ENCODE data around the gene CCDC74B. TPM values are rescaled to one million over a fixed set of nuclear protein-coding genes. Genes with fewer than 3 reads are reported as not detected.
A peak's percentile ranks its signal among the peaks of the same experiment; 100 is the strongest.
"Not testable (repeated sequence)": the region's sequence is repeated elsewhere in the genome, so short reads cannot be mapped to it uniquely, and the experiment has no call there.

The CCDC74B gene
- total RNA-seq, 6 donors from 2014 or later = 0.40 to 20.5 (median 9.5) TPM

DNA sequence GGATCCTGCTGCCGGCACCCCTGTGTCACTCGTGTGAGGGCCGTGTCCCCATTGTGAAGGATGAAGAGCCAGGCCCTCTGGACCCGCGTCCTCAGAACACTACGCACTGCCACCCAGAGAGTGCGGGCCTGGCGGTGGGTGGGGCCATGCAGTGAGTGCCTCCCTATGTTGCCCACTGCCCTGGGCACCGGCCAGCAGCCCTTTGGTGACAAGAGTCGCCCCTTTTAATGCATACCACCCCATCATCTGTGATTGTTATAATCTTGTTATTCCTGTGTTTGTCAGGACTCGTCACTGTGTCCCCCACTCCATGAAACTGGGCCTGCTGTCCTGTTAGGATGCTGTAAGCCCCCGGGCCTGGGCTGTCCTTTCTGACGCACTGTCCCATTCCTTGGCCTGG is 6.6 kb downstream of the CCDC74B start:
- H3K36me3 ChIP-seq; ATAC-seq (ENCODE audit: low FRiP score in 2 of 2); H3K4me3 ChIP-seq; H3K27me3 ChIP-seq; H3K9me3 ChIP-seq; H3K4me1 ChIP-seq; H3K27ac ChIP-seq; DNase-seq: not testable (repeated sequence)
- WGBS, 2 donors = 84 to 85% methylated on average over 2 of the region's 13 CpGs

DNA sequence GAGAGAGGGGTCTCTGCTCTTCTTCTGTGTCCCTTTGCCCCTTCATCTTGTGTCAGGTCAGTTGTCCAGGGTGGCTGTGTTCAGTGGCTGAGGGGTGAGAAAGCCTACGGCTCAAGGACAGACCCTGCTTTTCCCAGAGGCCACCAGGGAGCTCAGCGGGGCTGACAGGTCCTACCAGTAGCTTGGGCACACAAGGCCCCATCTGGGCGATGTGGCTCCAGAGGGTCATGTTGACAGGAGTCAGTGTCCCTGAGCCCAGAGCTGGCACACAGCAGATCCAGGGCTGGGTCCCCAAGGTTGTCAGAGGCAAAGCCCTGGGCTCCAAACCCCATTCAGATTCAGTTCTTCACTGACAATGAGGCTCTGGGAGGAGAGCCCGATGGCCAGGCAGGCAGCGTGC is 7.8 kb downstream of the CCDC74B start:
- not testable (repeated sequence) for H3K36me3 ChIP-seq; H3K27me3 ChIP-seq; H3K9me3 ChIP-seq; DNase-seq; H3K4me1 ChIP-seq; H3K4me3 ChIP-seq; ATAC-seq (ENCODE audit: low FRiP score in 2 of 2); H3K27ac ChIP-seq
- WGBS, 2 donors = 75 to 80% methylated on average over 1 to 3 of the region's 5 CpGs

DNA sequence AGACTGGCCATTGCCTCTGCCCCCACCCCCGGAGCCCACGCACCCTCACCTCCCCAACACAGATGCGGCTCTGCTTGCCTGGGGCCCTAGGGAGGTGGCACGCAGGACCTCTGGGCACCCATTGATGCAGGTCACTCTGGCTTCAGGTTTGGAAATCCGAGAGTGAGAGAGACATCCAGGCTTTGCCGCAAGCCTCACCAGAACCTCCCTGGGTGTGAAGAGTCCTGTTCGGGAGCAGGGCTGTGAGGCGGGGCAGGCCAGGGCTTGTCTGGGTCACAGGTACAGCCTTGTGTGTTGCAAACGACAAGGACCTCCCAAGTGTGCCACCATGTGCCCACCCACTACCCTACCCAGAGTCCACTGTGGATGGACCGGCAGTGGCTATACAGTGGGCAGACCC is 8.4 kb downstream of the CCDC74B start:
- not testable (repeated sequence) for H3K27ac ChIP-seq; ATAC-seq (ENCODE audit: low FRiP score in 2 of 2); H3K4me1 ChIP-seq; H3K36me3 ChIP-seq; H3K27me3 ChIP-seq; H3K9me3 ChIP-seq; H3K4me3 ChIP-seq
- DNase-seq = peak in 1 of 2 donors; percentile 40
- 90% methylated on average over 3 of the region's 10 CpGs; no CpG with 5 or more reads in 1 of the 2 donors for WGBS, 2 donors

DNA sequence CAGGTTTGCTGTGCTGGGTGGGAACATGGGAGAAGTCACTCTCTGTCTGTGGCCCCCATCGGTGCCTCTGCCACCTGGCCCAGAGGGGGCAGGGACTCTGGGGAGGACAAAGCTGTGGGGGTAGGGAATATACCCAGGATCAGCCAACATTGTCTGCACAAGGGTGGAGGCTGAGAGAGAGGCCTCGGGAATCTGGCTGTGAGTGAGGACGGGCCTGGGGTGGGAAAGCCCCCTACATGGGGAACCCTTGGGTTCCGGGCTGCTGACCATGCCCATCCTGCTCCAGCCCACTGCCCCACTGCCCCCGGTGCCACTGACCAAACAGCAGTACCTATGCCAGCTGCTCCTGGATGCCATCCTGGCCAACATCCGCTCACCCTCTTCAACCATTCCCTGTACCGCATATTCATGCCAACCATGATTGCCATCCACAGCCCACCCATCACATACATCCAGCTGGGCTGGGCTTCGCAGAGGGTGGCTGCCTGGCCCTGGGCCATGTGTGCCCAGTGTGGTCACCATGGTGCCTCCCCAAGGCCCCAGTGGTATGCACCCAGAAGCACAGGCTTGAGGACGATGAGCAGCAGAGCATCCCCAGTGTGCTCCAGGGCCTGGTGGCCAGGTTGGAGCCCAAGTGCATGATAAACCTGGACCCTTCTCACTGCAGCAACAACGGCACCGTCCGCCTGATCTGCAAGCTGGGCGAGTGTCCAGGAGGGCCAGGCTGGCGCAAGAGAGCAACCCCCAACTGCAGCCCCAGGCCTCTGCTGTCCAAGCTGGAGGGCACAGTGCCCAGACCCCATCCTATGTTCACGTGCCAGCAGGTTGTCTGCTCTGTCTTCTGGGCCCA is 9.0 kb downstream of the CCDC74B start:
- H3K27ac ChIP-seq = no peak overlapping the region
- ATAC-seq (ENCODE audit: low FRiP score in 2 of 2) (no peak), DNase-seq (peak in 1 of 2 donors; percentile 62)
- H3K4me3 ChIP-seq = no peak overlapping the region
- no peaks in the 10 kb centered on the region for H3K9me3 ChIP-seq
- TF ChIP-seq, protein P1, sequence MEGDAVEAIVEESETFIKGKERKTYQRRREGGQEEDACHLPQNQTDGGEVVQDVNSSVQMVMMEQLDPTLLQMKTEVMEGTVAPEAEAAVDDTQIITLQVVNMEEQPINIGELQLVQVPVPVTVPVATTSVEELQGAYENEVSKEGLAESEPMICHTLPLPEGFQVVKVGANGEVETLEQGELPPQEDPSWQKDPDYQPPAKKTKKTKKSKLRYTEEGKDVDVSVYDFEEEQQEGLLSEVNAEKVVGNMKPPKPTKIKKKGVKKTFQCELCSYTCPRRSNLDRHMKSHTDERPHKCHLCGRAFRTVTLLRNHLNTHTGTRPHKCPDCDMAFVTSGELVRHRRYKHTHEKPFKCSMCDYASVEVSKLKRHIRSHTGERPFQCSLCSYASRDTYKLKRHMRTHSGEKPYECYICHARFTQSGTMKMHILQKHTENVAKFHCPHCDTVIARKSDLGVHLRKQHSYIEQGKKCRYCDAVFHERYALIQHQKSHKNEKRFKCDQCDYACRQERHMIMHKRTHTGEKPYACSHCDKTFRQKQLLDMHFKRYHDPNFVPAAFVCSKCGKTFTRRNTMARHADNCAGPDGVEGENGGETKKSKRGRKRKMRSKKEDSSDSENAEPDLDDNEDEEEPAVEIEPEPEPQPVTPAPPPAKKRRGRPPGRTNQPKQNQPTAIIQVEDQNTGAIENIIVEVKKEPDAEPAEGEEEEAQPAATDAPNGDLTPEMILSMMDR (IDR thresholded peaks at IDR 0.05) = no peak
- no peak for TF ChIP-seq EP300 (IDR thresholded peaks at IDR 0.05)
- no peak for TF ChIP-seq POLR2A (IDR thresholded peaks at IDR 0.05)
- TF ChIP-seq POLR2AphosphoS5 (IDR thresholded peaks at IDR 0.05) = no peak
- no peaks in the 10 kb centered on the region for H3K4me1 ChIP-seq
- whole genome bisulfite sequencing, 2 donors = 92 to 96% methylated on average over 6 to 15 of the region's 15 CpGs
- no peaks in the 10 kb centered on the region for H3K27me3 ChIP-seq
- no peaks in the 10 kb centered on the region for H3K36me3 ChIP-seq

DNA sequence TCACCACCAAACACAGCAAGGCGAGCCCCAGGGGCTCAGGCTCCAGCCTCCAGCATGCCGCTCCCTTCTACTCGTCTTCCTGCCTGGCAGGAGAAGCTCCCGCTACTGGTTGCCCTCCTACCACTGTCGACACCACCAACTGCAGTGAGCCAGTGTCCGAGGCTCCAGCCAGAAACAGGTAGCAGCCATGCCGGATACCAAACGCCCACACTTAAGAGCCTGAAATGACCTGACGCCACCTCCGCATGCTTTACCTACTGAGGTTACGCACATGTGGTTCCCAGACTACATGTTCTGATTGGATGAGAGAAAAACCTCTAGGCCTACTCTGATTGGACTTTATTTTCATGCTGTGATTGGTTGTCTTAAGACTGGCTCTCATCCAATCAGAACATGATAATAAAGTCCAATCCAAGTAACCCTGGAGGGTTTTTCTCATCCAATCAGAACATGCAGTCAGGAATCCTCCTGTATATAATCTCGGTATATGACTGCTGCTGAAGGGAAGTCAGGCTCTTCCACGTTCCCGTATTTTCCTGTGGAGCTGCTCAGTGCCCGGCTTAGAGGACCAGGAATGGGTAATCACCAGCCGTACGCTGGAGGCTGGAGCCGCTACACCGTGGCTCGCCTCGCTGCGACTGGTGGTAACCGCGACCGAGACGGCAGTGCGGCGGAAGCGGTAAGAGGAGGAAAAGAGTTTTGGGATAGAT is 15.6 kb downstream of the CCDC74B start, which contains the start of gene POTEF:
Gene POTEF (minus strand): TSS at position 103 of the 710 bp plus-strand sequence. CDS start 8,707 bp downstream, outside the sequence.
- WGBS, 2 donors = 88 to 89% methylated on average over 14 to 19 of the region's 29 CpGs
- not testable (repeated sequence) for H3K4me1 ChIP-seq; H3K36me3 ChIP-seq; ATAC-seq (ENCODE audit: low FRiP score in 2 of 2); H3K27me3 ChIP-seq; H3K9me3 ChIP-seq; H3K27ac ChIP-seq; DNase-seq; H3K4me3 ChIP-seq

DNA sequence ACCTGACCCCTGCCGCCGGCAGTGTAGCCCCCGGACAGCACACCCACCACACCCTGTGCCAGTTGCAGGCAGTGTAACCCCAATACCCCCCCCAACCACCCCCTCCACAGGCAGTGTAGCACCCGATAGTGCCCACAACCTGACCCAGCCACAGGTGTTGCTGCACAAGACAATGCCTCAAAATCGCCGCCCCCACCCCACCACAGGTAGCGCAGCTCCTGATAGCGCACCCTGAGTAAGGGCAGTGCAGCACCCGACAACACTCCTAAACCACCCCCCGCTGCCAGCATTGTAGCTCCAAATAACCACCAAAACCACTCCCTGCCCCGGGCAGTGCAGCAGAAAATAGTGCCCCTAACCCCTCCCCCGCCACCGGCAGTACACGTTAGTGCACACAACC is 16.4 kb downstream of the CCDC74B start:
- not testable (repeated sequence) for H3K9me3 ChIP-seq
- DNase-seq = peak in 1 of 2 donors; percentile 46

DNA sequence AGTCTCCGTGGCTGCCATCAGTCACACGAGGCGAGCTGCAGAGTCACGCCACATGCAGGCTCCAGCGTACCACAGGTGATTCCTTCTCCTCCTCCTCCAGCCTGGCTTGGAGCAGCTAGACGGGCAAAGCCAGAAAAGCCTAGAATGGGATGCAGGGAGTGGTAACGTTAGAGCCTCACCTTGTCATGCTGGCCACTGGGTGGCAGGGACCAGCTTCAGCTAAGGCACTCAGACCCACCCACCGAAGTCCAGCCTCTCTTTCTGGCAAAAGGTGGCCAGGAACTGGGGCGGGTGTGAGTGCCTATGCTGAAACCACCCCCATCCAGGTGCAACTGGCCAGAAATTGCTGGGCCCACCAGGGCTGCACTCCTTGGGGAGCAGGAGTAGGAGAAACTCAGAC is 17.2 kb downstream of the CCDC74B start:
- H3K4me1 ChIP-seq; H3K27ac ChIP-seq; DNase-seq; H3K9me3 ChIP-seq; H3K4me3 ChIP-seq; H3K36me3 ChIP-seq; H3K27me3 ChIP-seq; ATAC-seq (ENCODE audit: low FRiP score in 2 of 2): not testable (repeated sequence)
- WGBS, 2 donors = no CpG with 5 or more reads among the region's 9 CpGs

More for the DNA sequence above, 16.4 kb downstream of the CCDC74B start:
- not testable (repeated sequence) for H3K27me3 ChIP-seq, H3K4me3 ChIP-seq, H3K4me1 ChIP-seq, H3K36me3 ChIP-seq, H3K27ac ChIP-seq
- WGBS, 2 donors = 95 to 97% methylated on average over 4 to 10 of the region's 14 CpGs
- ATAC-seq (ENCODE audit: low FRiP score in 2 of 2) = peak; percentile 35 to 75

DNA sequence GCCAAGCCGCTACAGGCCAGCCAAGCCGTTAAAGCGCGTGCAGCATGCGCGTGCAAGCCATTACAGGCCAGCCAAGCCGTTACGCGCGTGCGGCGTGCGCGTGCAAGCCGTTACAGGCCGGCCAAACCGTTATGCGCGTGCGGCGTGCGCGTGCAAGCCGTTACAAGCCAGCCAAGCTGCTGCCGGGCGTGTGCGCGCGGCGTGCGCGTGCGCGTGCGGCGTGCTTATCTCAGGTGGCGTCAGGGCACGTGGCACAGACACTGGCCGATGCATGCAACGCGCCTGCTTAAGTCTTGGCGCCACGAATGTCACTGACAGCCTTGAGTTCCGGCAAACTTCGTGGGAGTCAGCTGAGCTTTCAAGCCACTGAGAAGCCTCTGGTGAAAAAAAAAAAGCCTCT is 24.0 kb downstream of the CCDC74B start:
- H3K4me3 ChIP-seq; H3K36me3 ChIP-seq; ATAC-seq (ENCODE audit: low FRiP score in 2 of 2); H3K4me1 ChIP-seq; H3K9me3 ChIP-seq; H3K27ac ChIP-seq; H3K27me3 ChIP-seq: not testable (repeated sequence)
- WGBS, 2 donors = 92% methylated on average over 18 to 30 of the region's 45 CpGs
- DNase-seq = peak in 1 of 2 donors; percentile 52

DNA sequence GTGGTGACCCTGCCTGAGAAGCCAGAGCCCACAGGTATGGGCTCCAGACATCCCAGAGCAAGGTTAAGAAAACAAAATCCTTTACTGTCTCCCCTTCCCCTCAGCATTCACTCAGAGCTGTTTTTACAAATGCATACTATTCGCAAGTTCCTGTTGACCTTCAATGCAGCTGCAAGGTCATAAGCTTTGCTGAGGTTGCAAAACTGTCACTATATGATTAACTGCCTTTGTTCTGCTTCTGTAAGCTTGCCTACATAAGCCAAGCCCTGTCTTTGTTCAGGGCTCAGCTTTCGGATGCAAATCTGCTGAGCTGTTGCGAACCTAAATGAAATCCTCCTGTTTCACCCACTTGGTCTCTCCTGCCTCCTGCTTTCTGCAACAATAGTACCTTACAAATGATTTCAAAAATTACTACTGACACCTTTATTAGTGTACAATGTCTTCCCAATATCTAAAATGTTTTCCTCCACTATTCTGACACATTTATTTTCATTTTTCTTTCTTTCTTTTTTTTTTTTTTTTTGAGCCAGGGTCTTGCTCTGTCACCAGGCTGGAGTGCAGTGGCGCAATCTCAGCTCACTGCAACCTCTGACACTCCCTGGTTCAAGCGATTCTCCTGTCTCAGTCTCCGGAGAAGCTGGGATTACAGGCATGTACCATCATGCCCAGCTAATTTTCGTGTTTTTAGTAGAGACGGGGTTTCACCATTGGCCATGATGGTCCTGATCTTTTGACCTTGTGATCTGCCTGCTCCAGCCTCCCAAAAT is 42.1 kb downstream of the CCDC74B start:
- not testable (repeated sequence) for H3K27me3 ChIP-seq; ATAC-seq (ENCODE audit: low FRiP score in 2 of 2); DNase-seq; H3K9me3 ChIP-seq; H3K36me3 ChIP-seq; H3K4me1 ChIP-seq; H3K27ac ChIP-seq; H3K4me3 ChIP-seq
- 62 to 79% methylated on average over 6 to 7 of the region's 8 CpGs for WGBS, 2 donors

All from upper lobe of left lung (tissue), 6 donors.